Epithelial cell of esophagus (primary cell): Measurements from ENCODE around the gene PER1.

Experiments
- DNase-seq: peaks from one replicate; pipeline ENCODE4 v3.0.0; 2010; ENCODE audit warnings: low read depth
- H3K4me3 ChIP-seq: 2 replicates; pipeline ENCODE4 v1.5.1; 2011; ENCODE audit warnings: mild to moderate bottlenecking, low read length, control low read depth
- TF ChIP-seq, protein P1 (sequence below): IDR thresholded peaks from 2 replicates; pipeline ENCODE4 v1.5.1; 2011; ENCODE audit warnings: low read depth, mild to moderate bottlenecking, low read length, control low read depth, inconsistent platforms; ENCODE audit not compliant: insufficient read depth; ENCODE audit errors: missing control alignments

The PER1 gene, protein sequence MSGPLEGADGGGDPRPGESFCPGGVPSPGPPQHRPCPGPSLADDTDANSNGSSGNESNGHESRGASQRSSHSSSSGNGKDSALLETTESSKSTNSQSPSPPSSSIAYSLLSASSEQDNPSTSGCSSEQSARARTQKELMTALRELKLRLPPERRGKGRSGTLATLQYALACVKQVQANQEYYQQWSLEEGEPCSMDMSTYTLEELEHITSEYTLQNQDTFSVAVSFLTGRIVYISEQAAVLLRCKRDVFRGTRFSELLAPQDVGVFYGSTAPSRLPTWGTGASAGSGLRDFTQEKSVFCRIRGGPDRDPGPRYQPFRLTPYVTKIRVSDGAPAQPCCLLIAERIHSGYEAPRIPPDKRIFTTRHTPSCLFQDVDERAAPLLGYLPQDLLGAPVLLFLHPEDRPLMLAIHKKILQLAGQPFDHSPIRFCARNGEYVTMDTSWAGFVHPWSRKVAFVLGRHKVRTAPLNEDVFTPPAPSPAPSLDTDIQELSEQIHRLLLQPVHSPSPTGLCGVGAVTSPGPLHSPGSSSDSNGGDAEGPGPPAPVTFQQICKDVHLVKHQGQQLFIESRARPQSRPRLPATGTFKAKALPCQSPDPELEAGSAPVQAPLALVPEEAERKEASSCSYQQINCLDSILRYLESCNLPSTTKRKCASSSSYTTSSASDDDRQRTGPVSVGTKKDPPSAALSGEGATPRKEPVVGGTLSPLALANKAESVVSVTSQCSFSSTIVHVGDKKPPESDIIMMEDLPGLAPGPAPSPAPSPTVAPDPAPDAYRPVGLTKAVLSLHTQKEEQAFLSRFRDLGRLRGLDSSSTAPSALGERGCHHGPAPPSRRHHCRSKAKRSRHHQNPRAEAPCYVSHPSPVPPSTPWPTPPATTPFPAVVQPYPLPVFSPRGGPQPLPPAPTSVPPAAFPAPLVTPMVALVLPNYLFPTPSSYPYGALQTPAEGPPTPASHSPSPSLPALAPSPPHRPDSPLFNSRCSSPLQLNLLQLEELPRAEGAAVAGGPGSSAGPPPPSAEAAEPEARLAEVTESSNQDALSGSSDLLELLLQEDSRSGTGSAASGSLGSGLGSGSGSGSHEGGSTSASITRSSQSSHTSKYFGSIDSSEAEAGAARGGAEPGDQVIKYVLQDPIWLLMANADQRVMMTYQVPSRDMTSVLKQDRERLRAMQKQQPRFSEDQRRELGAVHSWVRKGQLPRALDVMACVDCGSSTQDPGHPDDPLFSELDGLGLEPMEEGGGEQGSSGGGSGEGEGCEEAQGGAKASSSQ (N-terminal part only)

DNA sequence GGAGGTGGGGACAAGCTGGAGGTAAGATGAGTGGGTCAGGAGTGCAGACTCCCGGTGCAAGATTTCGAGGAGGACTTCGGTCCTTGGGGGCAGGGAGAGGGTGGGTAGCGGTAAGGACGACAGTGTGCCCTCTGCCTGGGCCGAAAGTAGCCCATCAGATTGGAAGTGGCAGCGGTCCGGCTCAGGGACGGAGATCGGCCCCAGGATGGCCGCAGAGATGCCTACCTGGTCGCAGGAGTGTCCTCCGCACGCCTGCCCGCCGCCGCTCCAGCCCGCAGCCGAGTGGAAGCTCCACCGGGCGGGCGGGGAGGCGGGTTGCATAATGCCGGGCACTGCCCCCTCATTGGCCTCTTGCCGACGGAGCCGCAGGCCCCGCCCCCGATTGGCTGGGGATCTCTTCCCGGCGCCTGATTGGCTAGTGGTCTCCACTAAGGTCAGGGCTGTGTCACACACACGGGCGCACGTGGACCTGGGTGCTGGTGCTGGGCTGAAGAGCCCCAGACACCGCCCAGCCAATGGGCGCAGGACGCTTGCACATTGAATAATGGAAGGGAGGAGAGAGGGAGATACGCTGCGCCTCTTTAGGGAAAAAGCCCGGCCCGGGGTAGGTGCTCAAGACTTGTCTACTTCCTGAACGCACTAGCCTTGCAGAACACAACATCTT, at the start of gene PER1:
TSS of gene PER1 (minus strand) at position 293 of the 664 bp plus-strand sequence. CDS start 1,698 bp downstream, outside the sequence.
- TF ChIP-seq, protein P1, sequence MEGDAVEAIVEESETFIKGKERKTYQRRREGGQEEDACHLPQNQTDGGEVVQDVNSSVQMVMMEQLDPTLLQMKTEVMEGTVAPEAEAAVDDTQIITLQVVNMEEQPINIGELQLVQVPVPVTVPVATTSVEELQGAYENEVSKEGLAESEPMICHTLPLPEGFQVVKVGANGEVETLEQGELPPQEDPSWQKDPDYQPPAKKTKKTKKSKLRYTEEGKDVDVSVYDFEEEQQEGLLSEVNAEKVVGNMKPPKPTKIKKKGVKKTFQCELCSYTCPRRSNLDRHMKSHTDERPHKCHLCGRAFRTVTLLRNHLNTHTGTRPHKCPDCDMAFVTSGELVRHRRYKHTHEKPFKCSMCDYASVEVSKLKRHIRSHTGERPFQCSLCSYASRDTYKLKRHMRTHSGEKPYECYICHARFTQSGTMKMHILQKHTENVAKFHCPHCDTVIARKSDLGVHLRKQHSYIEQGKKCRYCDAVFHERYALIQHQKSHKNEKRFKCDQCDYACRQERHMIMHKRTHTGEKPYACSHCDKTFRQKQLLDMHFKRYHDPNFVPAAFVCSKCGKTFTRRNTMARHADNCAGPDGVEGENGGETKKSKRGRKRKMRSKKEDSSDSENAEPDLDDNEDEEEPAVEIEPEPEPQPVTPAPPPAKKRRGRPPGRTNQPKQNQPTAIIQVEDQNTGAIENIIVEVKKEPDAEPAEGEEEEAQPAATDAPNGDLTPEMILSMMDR, result no peak
- peak within 1 kb of the TSS; percentile 100 for H3K4me3 ChIP-seq
- peak; percentile 99 for DNase-seq

DNA sequence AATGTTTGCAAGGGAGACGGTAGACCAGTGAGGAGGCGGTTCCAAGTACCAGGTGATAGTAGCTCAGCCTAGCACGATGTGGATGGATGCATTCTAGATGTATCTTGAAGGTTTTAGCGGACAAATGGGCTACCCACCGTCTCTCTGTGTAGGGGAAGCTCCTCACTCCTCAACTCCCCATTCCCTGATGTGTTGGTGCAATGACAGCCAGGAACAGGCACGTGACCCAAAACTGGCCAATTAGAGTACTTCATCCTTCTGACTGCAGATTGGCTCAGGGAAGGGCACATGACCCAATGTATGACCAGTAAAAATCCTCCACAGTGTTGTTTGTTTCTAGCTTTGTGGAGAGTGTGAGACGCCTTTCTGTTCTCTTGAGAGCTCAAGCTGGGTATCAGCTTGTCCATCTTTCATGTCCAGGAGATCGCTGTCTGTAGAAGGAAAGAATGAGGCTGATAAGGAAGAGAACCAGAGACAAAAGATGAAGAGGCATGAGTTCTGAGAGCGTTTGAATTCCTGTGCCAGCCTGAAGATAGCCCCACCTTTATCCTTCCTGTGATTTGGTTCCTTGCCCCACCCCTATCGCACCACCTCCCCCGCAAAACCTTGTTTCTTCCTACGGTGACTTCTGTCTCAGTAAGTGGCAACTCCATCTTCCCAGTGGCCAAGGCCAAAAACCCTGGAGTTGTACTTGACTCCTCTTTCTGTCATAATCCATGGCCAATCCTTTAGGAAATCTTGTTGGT, 40.0 kb upstream of the PER1 start:
- H3K4me3 ChIP-seq, result peak overlapping the region; percentile 43
- TF ChIP-seq, protein P1, result no peak
- DNase-seq, result peak; percentile 93

DNA sequence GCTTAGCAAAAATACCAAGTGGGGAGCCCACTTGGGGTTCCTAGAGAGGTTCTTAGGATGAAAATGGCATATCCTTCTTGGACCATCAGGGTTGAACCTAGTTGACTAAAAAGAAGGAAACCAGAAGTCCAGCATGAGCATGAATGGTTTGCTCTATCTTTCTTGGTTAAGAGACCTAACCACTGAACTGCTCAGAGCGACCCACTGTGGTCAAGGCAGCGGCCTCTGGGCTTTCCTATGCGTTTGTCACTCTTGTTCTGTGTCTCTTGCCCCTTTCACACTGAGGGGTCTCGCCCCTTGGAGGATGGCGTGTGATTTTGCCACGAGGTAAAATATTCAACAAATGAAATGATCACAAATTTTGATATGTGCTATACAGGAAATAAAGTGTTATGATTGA, 38.3 kb upstream of the PER1 start:
- peak overlapping the region; percentile 21 for H3K4me3 ChIP-seq
- TF ChIP-seq, protein P1, result no peak
- no peak for DNase-seq

DNA sequence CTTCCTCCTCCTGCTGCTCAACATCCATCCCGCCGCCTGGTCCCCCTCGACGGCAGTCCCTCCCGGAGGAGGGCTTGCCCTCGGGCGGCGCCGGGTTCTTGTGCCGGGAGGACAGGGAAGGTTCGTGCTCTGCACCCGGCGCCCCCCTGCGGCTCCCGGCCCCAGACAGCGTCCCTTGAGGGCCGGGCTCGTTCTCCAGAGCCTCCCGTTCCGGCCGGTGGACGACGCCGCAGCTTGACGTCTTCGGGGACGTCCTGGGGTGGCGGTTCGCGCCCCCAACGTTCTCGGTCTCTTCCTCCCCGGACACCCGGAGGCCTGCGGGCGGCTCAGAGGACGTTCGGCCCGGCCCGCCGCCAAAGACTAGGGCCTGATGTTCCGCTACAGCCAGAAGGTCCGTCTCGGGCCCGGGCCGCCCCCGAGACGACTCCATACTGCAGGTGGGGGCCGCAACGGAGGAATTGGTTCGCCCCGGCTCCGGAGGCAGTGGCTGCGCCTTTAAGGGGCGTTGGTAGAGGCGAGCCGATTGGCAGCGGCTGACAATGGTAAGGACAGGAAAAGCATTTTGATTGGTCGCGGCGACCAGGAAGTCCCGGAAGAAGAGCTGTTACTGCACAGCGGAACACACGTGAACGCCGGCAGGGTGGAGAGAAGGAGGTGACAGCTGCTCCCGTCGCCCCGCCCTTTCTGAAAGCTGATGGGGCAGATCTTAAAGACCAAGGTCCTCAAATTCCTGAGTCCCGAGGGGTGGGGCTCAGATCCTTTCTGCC, 37.7 kb upstream of the PER1 start, which contains the start of gene BORCS6:
TSS of gene BORCS6 (minus strand) at position 470 of the 767 bp plus-strand sequence. CDS start at position 430, 40 bp downstream.
- peak within 1 kb of the TSS; percentile 74 for H3K4me3 ChIP-seq
- DNase-seq, result peak; percentile 99
- TF ChIP-seq, protein P1, result no peak

DNA sequence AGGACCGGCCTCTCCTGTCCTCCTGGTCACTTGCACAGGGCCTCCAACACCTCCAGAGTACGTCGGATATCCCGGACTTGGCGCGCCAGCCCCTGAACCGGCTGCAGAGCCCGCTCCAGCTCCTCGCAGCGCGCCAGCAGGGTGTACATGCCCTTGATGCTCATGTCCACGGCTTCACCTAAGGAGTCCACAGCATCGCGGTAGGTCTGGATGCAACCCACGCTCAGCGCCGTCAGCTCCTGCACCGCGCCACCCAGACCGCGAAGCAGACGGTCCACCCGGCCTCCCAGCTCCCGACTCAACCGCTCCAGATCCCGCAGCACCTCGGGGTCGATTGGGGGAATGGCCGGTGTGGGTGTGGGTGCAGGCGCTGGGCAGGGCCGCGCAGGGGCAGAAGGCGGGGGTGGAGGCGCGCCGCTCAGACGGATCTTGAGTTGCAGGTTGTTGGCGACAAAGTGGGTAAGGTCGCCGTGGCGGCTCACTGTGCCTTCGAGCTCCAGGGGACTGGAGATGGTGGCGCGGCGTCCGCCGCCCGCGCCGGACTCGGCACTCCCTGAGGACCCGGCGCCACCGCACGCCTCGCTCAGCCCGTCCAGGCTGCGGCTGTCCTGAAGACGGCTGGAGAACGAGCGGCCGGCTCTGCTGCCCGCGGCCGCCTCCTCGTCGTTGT, 37.0 kb upstream of the PER1 start:
- TF ChIP-seq, protein P1, result no peak
- DNase-seq, result no peak
- peak overlapping the region; percentile 74 for H3K4me3 ChIP-seq
